ENCODE measurements around the gene COL18A1. TPM values are rescaled to one million over a fixed set of nuclear protein-coding genes. Genes with fewer than 3 reads are reported as not detected.

Gene COL18A1
- polyA plus RNA-seq, 1 donor (not counting 4 experiments of a cell fraction or from before 2014, with no cell fraction given), result 13.0 TPM

DNA sequence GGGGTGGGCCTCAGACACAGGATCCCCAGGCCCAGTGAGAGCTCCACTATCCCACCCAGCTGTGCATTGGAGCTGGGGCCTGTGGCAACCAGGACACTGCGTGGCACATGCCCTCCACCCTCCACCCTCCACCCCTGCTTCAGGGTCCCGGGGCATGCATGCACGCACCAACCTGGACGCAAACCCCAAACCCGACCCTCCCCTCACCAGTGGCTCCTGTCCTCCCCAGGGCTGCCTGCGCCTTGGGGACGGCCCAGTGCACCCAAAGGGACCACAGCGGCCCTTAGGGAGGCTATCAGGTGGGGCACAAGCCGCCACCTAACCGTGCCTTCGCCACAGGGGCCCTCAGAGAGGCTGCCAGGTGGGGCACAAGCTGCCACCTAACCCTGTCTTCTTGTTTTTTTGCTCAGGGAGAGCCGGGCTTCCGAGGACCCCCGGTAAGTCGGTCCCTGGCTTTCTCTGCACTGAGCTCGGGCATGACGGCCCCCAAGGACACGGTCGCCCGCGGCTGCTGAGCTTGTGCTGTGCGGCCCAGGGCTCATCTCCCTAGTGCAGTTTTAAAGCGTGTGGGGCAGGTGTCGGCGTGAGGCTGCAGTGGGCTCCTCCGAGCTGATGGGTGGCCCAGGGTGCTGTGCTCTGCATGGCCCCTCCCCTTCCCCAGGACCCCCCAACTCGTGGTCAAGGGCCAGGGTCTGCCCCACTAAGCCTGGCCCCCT is 89.3 kb downstream of the COL18A1 start:
- Histone ChIP-seq H4K20me1 (ENCODE audit: control insufficient read depth, extremely low read depth, insufficient read depth, low read length) (no peaks in the 10 kb centered on the region), H3K4me1 (ENCODE audit: control insufficient read depth, extremely low read depth, insufficient read depth, low read length) (no peaks in the 10 kb centered on the region), H3K9ac (ENCODE audit: control insufficient read depth, extremely low read depth, insufficient read depth, low read length) (no peak overlapping the region), H3K27me3 (ENCODE audit: control insufficient read depth, extremely low read depth, insufficient read depth, low read length) (no peaks in the 10 kb centered on the region), H3K36me3 (ENCODE audit: control insufficient read depth in 2 of 2, extremely low read depth in 1 of 2, insufficient read depth in 2 of 2, low read length in 2 of 2) (peaks cover 14 to 19% of the 10 kb centered on the region in 2 experiments), H3K79me2 (ENCODE audit: control insufficient read depth, insufficient read depth, low read length) (no peaks in the 10 kb centered on the region), H3K27ac (ENCODE audit: control insufficient read depth, insufficient read depth, low read length) (no peak overlapping the region), H3K9me3 (ENCODE audit: control insufficient read depth, low read depth, low read length) (no peaks in the 10 kb centered on the region), H3K4me2 (ENCODE audit: control insufficient read depth, extremely low read depth, insufficient read depth, low read depth, low read length) (no peak overlapping the region), H3K4me3 (ENCODE audit: control insufficient read depth in 2 of 3, extremely low read depth in 1 of 3, insufficient read depth in 2 of 3, low read depth in 1 of 3, low read length in 3 of 3) (no peak overlapping the region), H3K9me1 (ENCODE audit: control insufficient read depth, extremely low read depth, insufficient read depth, low read length) (no peaks in the 10 kb centered on the region), H2AFZ (ENCODE audit: control insufficient read depth, low read length) (no peak overlapping the region)
- dilution Hi-C loops (cut with MboI; ENCODE audit: extremely low pct_ligation_motif_present, low sequenced_read_pairs), result no loop called here
- no peak for TF ChIP-seq EZH2 (IDR thresholded peaks at IDR 0.05; ENCODE audit: low read length)
- TF ChIP-seq, protein P1, sequence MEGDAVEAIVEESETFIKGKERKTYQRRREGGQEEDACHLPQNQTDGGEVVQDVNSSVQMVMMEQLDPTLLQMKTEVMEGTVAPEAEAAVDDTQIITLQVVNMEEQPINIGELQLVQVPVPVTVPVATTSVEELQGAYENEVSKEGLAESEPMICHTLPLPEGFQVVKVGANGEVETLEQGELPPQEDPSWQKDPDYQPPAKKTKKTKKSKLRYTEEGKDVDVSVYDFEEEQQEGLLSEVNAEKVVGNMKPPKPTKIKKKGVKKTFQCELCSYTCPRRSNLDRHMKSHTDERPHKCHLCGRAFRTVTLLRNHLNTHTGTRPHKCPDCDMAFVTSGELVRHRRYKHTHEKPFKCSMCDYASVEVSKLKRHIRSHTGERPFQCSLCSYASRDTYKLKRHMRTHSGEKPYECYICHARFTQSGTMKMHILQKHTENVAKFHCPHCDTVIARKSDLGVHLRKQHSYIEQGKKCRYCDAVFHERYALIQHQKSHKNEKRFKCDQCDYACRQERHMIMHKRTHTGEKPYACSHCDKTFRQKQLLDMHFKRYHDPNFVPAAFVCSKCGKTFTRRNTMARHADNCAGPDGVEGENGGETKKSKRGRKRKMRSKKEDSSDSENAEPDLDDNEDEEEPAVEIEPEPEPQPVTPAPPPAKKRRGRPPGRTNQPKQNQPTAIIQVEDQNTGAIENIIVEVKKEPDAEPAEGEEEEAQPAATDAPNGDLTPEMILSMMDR (optimal IDR thresholded peaks at IDR 0.05 in 1 of 3, IDR thresholded peaks at IDR 0.05 in 1 of 3, conservative IDR thresholded peaks at IDR 0.05 in 1 of 3; ENCODE audit: extremely low read depth in 1 of 3, insufficient read depth in 2 of 3, low read length in 3 of 3), result no peak
- DNase-seq (ENCODE audit: low read depth, low spot score) (no peak), FAIRE-seq (no peak)

DNA sequence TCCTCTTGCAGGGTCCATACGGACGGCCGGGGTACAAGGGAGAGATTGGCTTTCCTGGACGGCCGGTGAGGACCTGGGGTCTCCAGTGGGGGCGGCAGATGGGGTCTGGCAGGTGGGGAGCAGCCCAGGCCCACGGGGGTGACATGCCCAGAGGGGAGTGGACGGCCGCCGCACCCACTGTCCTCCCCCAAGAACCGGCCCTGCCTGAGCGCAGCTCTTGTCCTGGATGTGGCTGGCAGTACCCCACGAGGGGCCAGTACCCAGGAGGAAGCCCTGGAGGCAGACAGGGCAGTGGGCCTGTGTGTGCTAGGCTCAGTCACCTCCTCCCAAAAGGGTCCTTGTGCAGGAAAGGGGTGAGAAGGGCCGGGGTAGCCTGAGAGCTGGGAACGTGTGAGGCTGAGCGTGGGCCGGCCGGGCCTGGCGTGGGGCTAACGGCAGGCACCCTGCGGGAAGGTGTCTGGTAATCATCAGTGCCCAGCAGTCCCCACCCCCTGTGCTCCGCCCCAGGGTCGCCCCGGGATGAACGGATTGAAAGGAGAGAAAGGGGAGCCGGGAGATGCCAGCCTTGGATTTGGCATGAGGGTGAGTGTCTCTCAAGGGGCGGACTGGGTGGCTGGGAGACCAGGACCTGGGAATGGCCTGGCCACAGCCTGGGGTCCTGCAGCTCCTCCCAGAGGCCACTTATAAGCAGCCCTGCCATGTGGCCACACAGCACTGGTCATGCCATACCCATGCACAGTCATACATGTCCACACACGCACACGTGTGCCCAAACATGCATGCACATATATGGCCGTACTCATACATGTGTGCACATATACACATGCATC is 90.1 kb downstream of the COL18A1 start:
- Histone ChIP-seq H3K27me3 (ENCODE audit: control insufficient read depth, extremely low read depth, insufficient read depth, low read length) (no peaks in the 10 kb centered on the region), H3K4me3 (ENCODE audit: control insufficient read depth in 2 of 3, extremely low read depth in 1 of 3, insufficient read depth in 2 of 3, low read depth in 1 of 3, low read length in 3 of 3) (no peak overlapping the region), H3K9me3 (ENCODE audit: control insufficient read depth, low read depth, low read length) (no peaks in the 10 kb centered on the region), H3K4me1 (ENCODE audit: control insufficient read depth, extremely low read depth, insufficient read depth, low read length) (no peaks in the 10 kb centered on the region), H3K9me1 (ENCODE audit: control insufficient read depth, extremely low read depth, insufficient read depth, low read length) (no peaks in the 10 kb centered on the region), H3K36me3 (ENCODE audit: control insufficient read depth in 2 of 2, extremely low read depth in 1 of 2, insufficient read depth in 2 of 2, low read length in 2 of 2) (peaks cover 16 to 19% of the 10 kb centered on the region in 2 experiments), H3K27ac (ENCODE audit: control insufficient read depth, insufficient read depth, low read length) (no peak overlapping the region), H4K20me1 (ENCODE audit: control insufficient read depth, extremely low read depth, insufficient read depth, low read length) (no peaks in the 10 kb centered on the region), H3K4me2 (ENCODE audit: control insufficient read depth, extremely low read depth, insufficient read depth, low read depth, low read length) (no peak overlapping the region), H3K79me2 (ENCODE audit: control insufficient read depth, insufficient read depth, low read length) (no peaks in the 10 kb centered on the region), H3K9ac (ENCODE audit: control insufficient read depth, extremely low read depth, insufficient read depth, low read length) (no peak overlapping the region), H2AFZ (ENCODE audit: control insufficient read depth, low read length) (no peak overlapping the region)
- no peak for TF ChIP-seq EZH2 (IDR thresholded peaks at IDR 0.05; ENCODE audit: low read length)
- TF ChIP-seq, protein P1 (optimal IDR thresholded peaks at IDR 0.05 in 1 of 3, IDR thresholded peaks at IDR 0.05 in 1 of 3, conservative IDR thresholded peaks at IDR 0.05 in 1 of 3; ENCODE audit: extremely low read depth in 1 of 3, insufficient read depth in 2 of 3, low read length in 3 of 3), result no peak
- FAIRE-seq (no peak), DNase-seq (ENCODE audit: low read depth, low spot score) (no peak)
- dilution Hi-C loops (cut with MboI; ENCODE audit: extremely low pct_ligation_motif_present, low sequenced_read_pairs), result no loop called here

Data from keratinocyte (primary cell).